Activated B cell treated with CpG ODN at 0.5 μM for 24 hours (primary cell): ENCODE results near the gene WFIKKN2. TPM values are rescaled to one million over a fixed set of nuclear protein-coding genes. Genes with fewer than 3 reads are reported as not detected.

Experiments
- ATAC-seq: fragments of 200-7000 bp; cut with Tn5 transposase; one replicate; pipeline ENCODE4 v1.10.0; 2021; ENCODE audit warnings: low read depth, mild to moderate bottlenecking, moderate library complexity
- CTCF ChIA-PET: fragments of 350-600 bp; sonication (Branson Sonifier 250); formaldehyde crosslinking; loops from one replicate; lab custom pipeline; 2021; ENCODE audit warnings: antibody characterized with exemption; lab: Charles Lee
- POLR2A ChIA-PET: fragments of 350-600 bp; sonication (Branson Sonifier 250); formaldehyde crosslinking; loops from one replicate; lab custom pipeline; 2021; ENCODE audit warnings: antibody characterized with exemption; lab: Charles Lee
- DNase-seq: peaks from one replicate; pipeline ENCODE4 v3.0.0; 2022
- H3K27ac Mint-ChIP-seq: one replicate; pipeline ENCODE4 v1.8.0; 2020; ENCODE audit warnings: mixed read lengths
- H3K27me3 Mint-ChIP-seq: one replicate; pipeline ENCODE4 v1.8.0; 2021; ENCODE audit warnings: mixed read lengths
- H3K36me3 Mint-ChIP-seq: one replicate; pipeline ENCODE4 v1.8.0; 2021; ENCODE audit warnings: low read depth, mixed read lengths
- H3K4me1 Mint-ChIP-seq: one replicate; pipeline ENCODE4 v1.8.0; 2021; ENCODE audit warnings: mixed read lengths
- H3K4me3 Mint-ChIP-seq: one replicate; pipeline ENCODE4 v1.8.0; 2020; ENCODE audit warnings: mild to moderate bottlenecking, mixed read lengths
- H3K9me3 Mint-ChIP-seq: one replicate; pipeline ENCODE4 v1.8.0; 2020; ENCODE audit warnings: mixed read lengths
- CTCF ChIP-seq: fragments of 200-600 bp; IDR thresholded peaks from one replicate; pipeline ENCODE4 v1.8.0; 2022; ENCODE audit warnings: antibody characterized with exemption, mild to moderate bottlenecking
- intact Hi-C: fragments of 100-400 bp; cut with micrococcal nuclease; formaldehyde crosslinking; loops from one replicate; pipeline ENCODE4 v1.15.1; 2024
- total RNA-seq: library from RNA; stranded (reverse); gene quantifications from 2 replicates; pipeline ENCODE4 v1.2.3, GENCODE V29; 2022

WFIKKN2 gene
- total RNA-seq, 1 donor from 2014 or later: not detected

- DNase-seq (no peak), ATAC-seq (no peak)
- ChIA-PET POLR2A (interaction anchor here (0.7 kb wide), 1 partner anchor 293 kb away, joined by 3 read pairs; no protein-coding TSS in a partner anchor), CTCF (no interaction called here)
- intact Hi-C loops: no loop called here
- H3K36me3 Mint-ChIP-seq: no peaks in the 10 kb centered on the region
- H3K27ac Mint-ChIP-seq: no peak overlapping the region
- H3K4me1 Mint-ChIP-seq: no peaks in the 10 kb centered on the region
- no peaks in the 10 kb centered on the region for H3K9me3 Mint-ChIP-seq
- H3K27me3 Mint-ChIP-seq: peaks cover 8% of the 10 kb centered on the region
- TF ChIP-seq CTCF: no peak
- H3K4me3 Mint-ChIP-seq: no peak overlapping the region
Observed at GRCh38 chr17:50839591-50840310, 4.4 kb downstream of the WFIKKN2 start.

- POLR2A ChIA-PET: interaction anchor here (0.7 kb wide), 1 partner anchor 294 kb away, joined by 3 read pairs; no protein-coding TSS in a partner anchor
Observed at GRCh38 chr17:50840311-50840851, 5.0 kb downstream of the WFIKKN2 start.

GRCh38 chr17:50841277-50841948 is 6.0 kb downstream of the WFIKKN2 start:
- no peak for DNase-seq
- ChIA-PET POLR2A (interaction anchor here (0.8 kb wide), 1 partner anchor 25 kb away, joined by 3 read pairs; the partner anchor contains the start of gene TOB1), CTCF (interaction anchor here (1.2 to 1.4 kb wide), 2 partner anchors 10 to 296 kb away, joined by 3 to 4 read pairs; no protein-coding TSS in a partner anchor)
- no peaks in the 10 kb centered on the region for H3K27me3 Mint-ChIP-seq
- TF ChIP-seq CTCF: no peak
- H3K4me3 Mint-ChIP-seq: no peak overlapping the region
- H3K27ac Mint-ChIP-seq: no peak overlapping the region
- no peaks in the 10 kb centered on the region for H3K4me1 Mint-ChIP-seq
- ATAC-seq: no peak
- no peaks in the 10 kb centered on the region for H3K36me3 Mint-ChIP-seq
- no peaks in the 10 kb centered on the region for H3K9me3 Mint-ChIP-seq
- intact Hi-C loops: no loop called here

More at GRCh38 chr17:50840311-50840851, 5.0 kb downstream of the WFIKKN2 start:
- CTCF ChIA-PET: interaction anchor here (1.4 kb wide), 1 partner anchor 12 kb away, joined by 3 read pairs; no protein-coding TSS in a partner anchor
- Mint-ChIP-seq H3K27ac (no peak overlapping the region), H3K4me3 (no peak overlapping the region), H3K4me1 (no peaks in the 10 kb centered on the region), H3K36me3 (no peaks in the 10 kb centered on the region), H3K9me3 (no peaks in the 10 kb centered on the region), H3K27me3 (peaks cover 5% of the 10 kb centered on the region)
- no peak for TF ChIP-seq CTCF
- DNase-seq (no peak), ATAC-seq (no peak)
- intact Hi-C loops: no loop called here

- H3K27me3 Mint-ChIP-seq: no peaks in the 10 kb centered on the region
- ATAC-seq (peak; percentile 74), DNase-seq (no peak)
- no peak for TF ChIP-seq CTCF
- no peak overlapping the region for H3K27ac Mint-ChIP-seq
- intact Hi-C loops: loop anchor here (1.0 kb wide), 1 partner anchor 295 kb away; the partner anchor contains the start of gene SPATA20
- H3K36me3 Mint-ChIP-seq: no peaks in the 10 kb centered on the region
- POLR2A ChIA-PET: interaction anchor here (0.8 kb wide), 1 partner anchor 24 kb away, joined by 3 read pairs; the partner anchor contains the start of gene TOB1
- no peaks in the 10 kb centered on the region for H3K4me1 Mint-ChIP-seq
- H3K9me3 Mint-ChIP-seq: no peaks in the 10 kb centered on the region
- CTCF ChIA-PET: interaction anchor here (1.2 to 1.4 kb wide), 2 partner anchors 10 to 296 kb away, joined by 3 to 4 read pairs; no protein-coding TSS in a partner anchor
- H3K4me3 Mint-ChIP-seq: no peak overlapping the region
Observed at GRCh38 chr17:50841949-50842354, 6.6 kb downstream of the WFIKKN2 start.
